22Rv1 (cell line): ENCODE results near the gene PLAC1.
A peak's percentile ranks its signal among the peaks of the same experiment; 100 is the strongest.

Experiments
- H3K27ac ChIP-seq: fragments of 450-650 bp; 2 replicates; pipeline ENCODE4 v1.5.1; 2017
- CTCF ChIP-seq: fragments of 450-650 bp; IDR thresholded peaks from 2 replicates; pipeline ENCODE4 v1.5.1; 2017; ENCODE audit warnings: mild to moderate bottlenecking
- ZFX ChIP-seq: fragments of 450-650 bp; IDR thresholded peaks from 2 replicates; pipeline ENCODE4 v1.6.1; 2017; ENCODE audit warnings: antibody characterized with exemption, borderline replicate concordance

The PLAC1 gene

GRCh38 chrX:134552351-134552750 lies 105.9 kb downstream of the PLAC1 start:
- no peak overlapping the region for H3K27ac ChIP-seq
- TF ChIP-seq ZFX = no peak
- TF ChIP-seq CTCF = no peak

- TF ChIP-seq ZFX (no peak), CTCF (no peak)
- no peak overlapping the region for H3K27ac ChIP-seq
Observed at GRCh38 chrX:134551376-134552048, 106.8 kb downstream of the PLAC1 start.

- TF ChIP-seq CTCF = no peak
- TF ChIP-seq ZFX = no peak
- peak overlapping the region; percentile 56 for H3K27ac ChIP-seq
Observed at GRCh38 chrX:134548257-134549201, 109.7 kb downstream of the PLAC1 start.

GRCh38 chrX:134547047-134547679 lies 111.1 kb downstream of the PLAC1 start:
- TF ChIP-seq CTCF (no peak), ZFX (no peak)
- no peak overlapping the region for H3K27ac ChIP-seq

GRCh38 chrX:134546187-134546586 lies 112.1 kb downstream of the PLAC1 start:
- H3K27ac ChIP-seq = no peak overlapping the region
- TF ChIP-seq CTCF = no peak
- no peak for TF ChIP-seq ZFX

- no peak for TF ChIP-seq CTCF
- TF ChIP-seq ZFX = no peak
- no peak overlapping the region for H3K27ac ChIP-seq
Observed at GRCh38 chrX:134545510-134545909, 112.8 kb downstream of the PLAC1 start.
